Panc1 (cell line): Measurements from ENCODE around the gene MBNL2. TPM values are rescaled to one million over a fixed set of nuclear protein-coding genes. Genes with fewer than 3 reads are reported as not detected.

Experiments
- ATAC-seq: fragments of 200-7000 bp; cut with Tn5 transposase; 2 replicates; pipeline ENCODE4 v1.9.1; 2020; ENCODE audit warnings: mild to moderate bottlenecking, moderate library complexity
- BruUV-seq: library from RNA; stranded (reverse); fragments of 400-500 nt; replicated peaks from 2 replicates; lab custom pipeline; 2021; lab: Mats Ljungman, UMichigan
- CTCF ChIA-PET: fragments of 300-600 bp; sonication (Branson Sonifier 250); formaldehyde crosslinking; loops from one replicate; lab custom pipeline; 2022; ENCODE audit warnings: antibody characterized with exemption; lab: Charles Lee
- POLR2A ChIA-PET: fragments of 300-600 bp; sonication (Branson Sonifier 250); formaldehyde crosslinking; loops from one replicate; lab custom pipeline; 2022; ENCODE audit warnings: antibody characterized with exemption; lab: Charles Lee
- DNase-seq: peaks from one replicate; pipeline ENCODE4 v3.0.0-alpha.2; 2010; ENCODE audit warnings: low read depth, low spot score
- H3K27ac ChIP-seq: 2 replicates; pipeline ENCODE4 v1.5.1; 2011; ENCODE audit warnings: mild to moderate bottlenecking, low read length, inconsistent platforms
- H3K27me3 ChIP-seq: fragments of 200-500 bp; sonication (Bioruptor generic); 2 replicates; pipeline ENCODE4 v1.6.0; 2014; ENCODE audit warnings: low read length, inconsistent platforms; ENCODE audit not compliant: control insufficient read depth, insufficient read depth
- H3K36me3 ChIP-seq: fragments of 200-500 bp; sonication (Bioruptor generic); 2 replicates; pipeline ENCODE4 v1.5.1; 2014; ENCODE audit warnings: inconsistent platforms, mild to moderate bottlenecking, low read length, moderate library complexity; ENCODE audit not compliant: control insufficient read depth, insufficient read depth
- H3K4me1 ChIP-seq: 2 replicates; pipeline ENCODE4 v1.5.1; 2011; ENCODE audit warnings: inconsistent platforms, mild to moderate bottlenecking, low read length, moderate library complexity; ENCODE audit not compliant: control insufficient read depth, insufficient read depth
- H3K4me3 ChIP-seq, 2 experiments: 2 replicates each; pipeline ENCODE4 v1.5.1; 2011 to 2012; ENCODE audit warnings: low read depth in 2 of 2, low read length in 2 of 2, mild to moderate bottlenecking in 2 of 2, inconsistent platforms in 1 of 2, moderate library complexity in 1 of 2
- H3K9me3 ChIP-seq: fragments of 200-500 bp; sonication (Bioruptor generic); 2 replicates; pipeline ENCODE4 v1.5.1; 2014; ENCODE audit warnings: low read depth, mild to moderate bottlenecking, inconsistent platforms, low read length, moderate library complexity; ENCODE audit not compliant: control insufficient read depth, insufficient read depth
- CTCF ChIP-seq: fragments of 450-650 bp; IDR thresholded peaks from 2 replicates; pipeline ENCODE4 v1.5.1; 2017; ENCODE audit warnings: mild to moderate bottlenecking
- POLR2AphosphoS5 ChIP-seq: IDR thresholded peaks from 2 replicates; pipeline ENCODE4 v1.6.1; 2012; ENCODE audit warnings: mild to moderate bottlenecking, low read depth, low read length, moderate library complexity
- REST ChIP-seq, 2 experiments: IDR thresholded peaks; 2 replicates each; pipeline ENCODE4 v1.6.1; 2011 to 2012; ENCODE audit warnings: low read depth in 2 of 2, control low read depth in 1 of 2, low read length in 1 of 2, mild to moderate bottlenecking in 1 of 2, moderate library complexity in 1 of 2; ENCODE audit not compliant: insufficient read depth in 1 of 2
- SIN3A ChIP-seq: IDR thresholded peaks from 2 replicates; pipeline ENCODE4 v1.6.1; 2012; ENCODE audit warnings: low read depth, mild to moderate bottlenecking, low read length, moderate library complexity, borderline replicate concordance; ENCODE audit not compliant: insufficient read depth
- TCF7L2 ChIP-seq: IDR thresholded peaks from 2 replicates; pipeline ENCODE4 v1.6.1; 2011; ENCODE audit warnings: mild to moderate bottlenecking, low read depth, low read length, inconsistent platforms
- in situ Hi-C: cut with HindIII; loops from 2 replicates; pipeline ENCODE4 v1.10.0; 2016; ENCODE audit warnings: low sequenced_read_pairs, low pct_unique_long_range_greater_than_20kb
- intact Hi-C: fragments of 100-400 bp; cut with micrococcal nuclease; formaldehyde crosslinking; loops from one replicate; pipeline ENCODE4 v1.10.0; 2022; ENCODE audit not compliant: unreplicated experiment
- total RNA-seq: library from RNA; stranded (reverse); gene quantifications from one replicate; pipeline ENCODE4 v1.2.1, GENCODE V29; 2021; ENCODE audit not compliant: unreplicated experiment

Gene MBNL2
- total RNA-seq, 1 experiment from 2014 or later = 103 TPM

- no TSS peak for BruUV-seq
- no peak for DNase-seq
- no peak for ATAC-seq
- ChIA-PET CTCF (no interaction called here), POLR2A (no interaction called here)
- Histone ChIP-seq H3K36me3 (no peaks in the 10 kb centered on the region; the same call in 1 of the 2 replicates), H3K4me3 (no peak overlapping the region), H3K27me3 (no peaks in the 10 kb centered on the region), H3K27ac (peak overlapping the region; percentile 99), H3K4me1 (peaks cover 97% of the 10 kb centered on the region), H3K9me3 (no peaks in the 10 kb centered on the region)
- intact Hi-C loops = no loop called here
- in situ Hi-C loops = no loop called here
- no peak for TF ChIP-seq POLR2AphosphoS5
- TF ChIP-seq REST (IDR thresholded peaks at IDR 0.05; ENCODE audit: insufficient read depth in 1 of 2, low read depth in 2 of 2, low read length in 1 of 2) = no peak
- no peak for TF ChIP-seq SIN3A
- TF ChIP-seq TCF7L2 = no peak
- TF ChIP-seq CTCF = no peak
These were observed 61.8 kb downstream of the MBNL2 start for GRCh38 chr13:97283888-97284287.

GRCh38 chr13:97284558-97284957 is 62.4 kb downstream of the MBNL2 start:
- TF ChIP-seq SIN3A (no peak), REST (IDR thresholded peaks at IDR 0.05; ENCODE audit: insufficient read depth in 1 of 2, low read depth in 2 of 2, low read length in 1 of 2) (no peak), POLR2AphosphoS5 (no peak), TCF7L2 (no peak), CTCF (no peak)
- Histone ChIP-seq H3K9me3 (no peaks in the 10 kb centered on the region), H3K27me3 (no peaks in the 10 kb centered on the region), H3K4me3 (no peak overlapping the region), H3K27ac (peak overlapping the region; percentile 99), H3K36me3 (no peaks in the 10 kb centered on the region; the same call in 1 of the 2 replicates), H3K4me1 (peaks cover 97% of the 10 kb centered on the region)
- BruUV-seq = no TSS peak
- DNase-seq = no peak
- POLR2A ChIA-PET = no interaction called here
- in situ Hi-C loops (no loop called here), intact Hi-C loops (no loop called here)
- CTCF ChIA-PET = no interaction called here
- ATAC-seq = no peak
